Measurements from ENCODE around the gene ZNF487.
"Not testable (repeated sequence)": the region's sequence is repeated elsewhere in the genome, so short reads cannot be mapped to it uniquely, and the experiment has no call there.

The ZNF487 gene

GRCh38 chr10:43404704-43405084 is 32.2 kb upstream of the ZNF487 start:
- DNase-seq (ENCODE audit: low spot score), result no peak

GRCh38 chr10:43407148-43407575 is 29.7 kb upstream of the ZNF487 start:
- DNase-seq (ENCODE audit: low spot score), result peak; percentile 84

GRCh38 chr10:43407576-43408330 is 29.2 kb upstream of the ZNF487 start:
- DNase-seq (ENCODE audit: low spot score), result peak; percentile 92

GRCh38 chr10:43408331-43408709 is 28.6 kb upstream of the ZNF487 start:
- DNase-seq (ENCODE audit: low spot score), result no peak

- peak; percentile 95 for DNase-seq (ENCODE audit: low spot score)
Measured at GRCh38 chr10:43408710-43409384, 28.1 kb upstream of the ZNF487 start, which contains the start of gene HNRNPF. Gene HNRNPF (minus strand): TSS chr10:43409186. CDS start chr10:43387884, 21,302 bp downstream.

- no peak for DNase-seq (ENCODE audit: low spot score)
Measured at GRCh38 chr10:43409385-43410109, 27.4 kb upstream of the ZNF487 start.

GRCh38 chr10:43410345-43410744 is 26.6 kb upstream of the ZNF487 start:
- no peak for DNase-seq (ENCODE audit: low spot score)

- no peak for DNase-seq (ENCODE audit: low spot score)
Measured at GRCh38 chr10:43411536-43411935, 25.4 kb upstream of the ZNF487 start.

- DNase-seq (ENCODE audit: low spot score), result no peak
Measured at GRCh38 chr10:43415544-43415943, 21.4 kb upstream of the ZNF487 start.

- DNase-seq (ENCODE audit: low spot score), result no peak
Measured at GRCh38 chr10:43417950-43418768, 18.8 kb upstream of the ZNF487 start.

- no peak for DNase-seq (ENCODE audit: low spot score)
Measured at GRCh38 chr10:43419997-43420368, 16.9 kb upstream of the ZNF487 start.

- peak; percentile 95 for DNase-seq (ENCODE audit: low spot score)
Measured at GRCh38 chr10:43420369-43421200, 16.3 kb upstream of the ZNF487 start.

GRCh38 chr10:43421201-43421507 is 15.8 kb upstream of the ZNF487 start:
- no peak for DNase-seq (ENCODE audit: low spot score)

- no peak for DNase-seq (ENCODE audit: low spot score)
Measured at GRCh38 chr10:43421519-43421918, 15.4 kb upstream of the ZNF487 start.

GRCh38 chr10:43421944-43422343 is 15.0 kb upstream of the ZNF487 start:
- DNase-seq (ENCODE audit: low spot score), result not testable (repeated sequence)

GRCh38 chr10:43424416-43424815 is 12.5 kb upstream of the ZNF487 start:
- no peak for DNase-seq (ENCODE audit: low spot score)

GRCh38 chr10:43426476-43426875 is 10.4 kb upstream of the ZNF487 start:
- DNase-seq (ENCODE audit: low spot score), result not testable (repeated sequence)

- DNase-seq (ENCODE audit: low spot score), result no peak
Measured at GRCh38 chr10:43427166-43427825, 9.6 kb upstream of the ZNF487 start.

- DNase-seq (ENCODE audit: low spot score), result no peak
Measured at GRCh38 chr10:43430926-43431663, 5.8 kb upstream of the ZNF487 start.
